GM19239 (cell line): ENCODE measurements around the gene ZNF213.

Experiments used
- DNase-seq: peaks from one replicate; pipeline ENCODE4 v3.0.0; 2011; ENCODE audit warnings: low spot score; ENCODE audit not compliant: insufficient read length
- FAIRE-seq: peaks from 2 replicates; lab custom pipeline; 2011; peaks lifted over from hg19 to GRCh38; lab: Jason Lieb, UNC

ZNF213 gene

DNA sequence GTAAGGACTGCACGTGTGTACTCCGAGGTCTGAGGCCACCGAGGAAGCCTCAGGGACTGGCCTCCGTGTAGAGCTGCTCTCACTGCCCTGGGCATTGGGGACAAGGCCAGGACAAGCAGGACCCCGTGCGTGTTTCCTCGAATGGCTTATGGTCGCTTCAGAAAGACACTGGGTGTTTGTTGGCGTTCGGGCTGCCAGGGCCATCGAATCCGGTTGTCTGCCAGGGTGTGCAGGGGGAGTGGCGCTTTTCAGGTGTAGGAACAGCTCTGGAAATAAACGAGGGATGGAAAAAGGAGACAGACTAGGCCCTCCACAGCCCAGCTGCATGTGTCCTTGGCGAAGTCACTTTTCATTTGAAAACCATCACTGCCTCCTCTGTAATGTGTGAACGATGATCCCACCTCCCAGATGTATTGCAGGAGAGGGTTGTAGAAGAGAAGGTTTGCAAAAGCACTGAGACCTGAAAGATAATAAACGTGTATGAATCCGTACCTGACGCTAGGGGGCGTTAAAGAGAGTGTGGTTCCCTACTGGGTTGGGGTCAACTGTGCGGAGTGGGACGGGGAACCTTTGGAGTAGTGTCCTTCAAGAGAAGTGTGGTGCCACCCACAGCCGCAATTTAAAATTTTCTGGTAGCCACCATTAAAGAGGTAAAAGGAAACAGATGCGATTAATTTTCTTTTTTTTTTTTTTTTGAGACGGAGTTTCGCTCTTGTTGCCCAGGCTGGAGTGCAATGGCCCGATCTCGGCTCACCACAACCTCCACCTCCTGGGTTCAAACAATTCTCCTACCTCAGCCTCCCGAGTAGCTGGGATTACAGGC lies 33.6 kb upstream of the ZNF213 start:
- FAIRE-seq (peak; percentile 59), DNase-seq (no peak)

DNA sequence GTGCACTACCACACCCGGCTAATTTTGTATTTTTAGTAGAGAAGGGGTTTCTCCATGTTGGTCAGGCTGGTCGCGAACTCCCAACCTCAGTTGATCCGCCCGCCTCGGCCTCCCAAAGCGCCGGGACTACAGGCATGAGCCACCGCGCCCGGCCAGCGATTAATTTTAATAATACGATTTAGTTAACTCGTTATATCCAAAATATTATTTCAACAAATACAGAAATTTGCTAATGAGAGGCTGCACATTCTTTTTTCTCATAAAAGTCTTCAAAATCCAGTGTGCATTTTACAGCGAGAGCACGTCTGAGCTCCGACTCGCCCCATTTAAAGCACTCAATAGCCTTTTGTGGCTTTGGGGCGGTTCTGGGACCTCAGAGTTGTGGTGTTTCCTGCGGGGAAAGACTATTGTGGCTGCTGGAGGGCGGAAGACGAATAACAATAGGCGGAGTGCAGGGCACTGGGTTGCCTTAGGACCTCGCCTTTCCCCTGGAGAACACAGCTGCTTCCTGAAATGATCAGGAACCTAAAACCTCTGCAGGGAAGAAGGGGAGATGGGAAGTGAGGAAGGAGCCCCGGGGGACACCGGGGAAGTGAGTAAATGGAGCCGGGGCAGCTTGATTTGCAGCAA lies 32.9 kb upstream of the ZNF213 start:
- DNase-seq (no peak), FAIRE-seq (peak; percentile 80)

DNA sequence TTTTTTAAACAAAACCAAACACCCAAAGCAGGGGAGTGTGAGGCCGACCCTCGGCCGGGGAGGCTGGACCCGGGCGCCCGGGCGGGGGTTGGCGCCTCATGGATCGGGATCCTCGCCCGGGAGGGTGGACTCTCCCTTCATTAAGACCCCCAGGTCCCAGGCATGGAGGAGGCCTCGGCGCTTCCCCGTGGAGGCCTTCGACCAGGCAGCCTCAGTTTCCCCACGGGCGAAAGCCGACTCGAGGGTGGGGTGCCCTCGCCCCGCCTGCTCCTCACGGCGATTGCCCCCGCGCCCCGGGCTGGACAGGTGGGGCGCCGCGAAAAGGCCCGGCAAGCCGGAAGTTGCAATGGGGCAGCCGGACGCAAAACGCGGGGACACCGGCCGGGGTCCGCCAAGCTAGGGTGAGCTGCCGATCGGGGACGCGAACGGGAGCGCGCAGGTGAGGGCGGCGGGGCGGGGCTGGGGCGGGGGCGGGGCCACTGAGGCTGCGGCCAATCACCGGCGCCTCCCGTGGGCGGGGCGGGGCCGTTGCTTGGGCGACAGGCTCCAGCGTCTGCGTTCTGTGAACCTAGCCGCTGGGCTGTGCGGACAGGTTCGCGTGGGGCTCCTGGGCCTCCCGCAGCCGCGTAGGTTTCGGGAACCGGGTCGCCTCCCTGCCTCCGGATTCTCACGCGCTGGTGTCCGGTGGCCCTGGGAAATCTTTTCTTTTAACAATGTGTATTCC lies 28.5 kb upstream of the ZNF213 start:
- FAIRE-seq (peak; percentile 4), DNase-seq (peak; percentile 97)

DNA sequence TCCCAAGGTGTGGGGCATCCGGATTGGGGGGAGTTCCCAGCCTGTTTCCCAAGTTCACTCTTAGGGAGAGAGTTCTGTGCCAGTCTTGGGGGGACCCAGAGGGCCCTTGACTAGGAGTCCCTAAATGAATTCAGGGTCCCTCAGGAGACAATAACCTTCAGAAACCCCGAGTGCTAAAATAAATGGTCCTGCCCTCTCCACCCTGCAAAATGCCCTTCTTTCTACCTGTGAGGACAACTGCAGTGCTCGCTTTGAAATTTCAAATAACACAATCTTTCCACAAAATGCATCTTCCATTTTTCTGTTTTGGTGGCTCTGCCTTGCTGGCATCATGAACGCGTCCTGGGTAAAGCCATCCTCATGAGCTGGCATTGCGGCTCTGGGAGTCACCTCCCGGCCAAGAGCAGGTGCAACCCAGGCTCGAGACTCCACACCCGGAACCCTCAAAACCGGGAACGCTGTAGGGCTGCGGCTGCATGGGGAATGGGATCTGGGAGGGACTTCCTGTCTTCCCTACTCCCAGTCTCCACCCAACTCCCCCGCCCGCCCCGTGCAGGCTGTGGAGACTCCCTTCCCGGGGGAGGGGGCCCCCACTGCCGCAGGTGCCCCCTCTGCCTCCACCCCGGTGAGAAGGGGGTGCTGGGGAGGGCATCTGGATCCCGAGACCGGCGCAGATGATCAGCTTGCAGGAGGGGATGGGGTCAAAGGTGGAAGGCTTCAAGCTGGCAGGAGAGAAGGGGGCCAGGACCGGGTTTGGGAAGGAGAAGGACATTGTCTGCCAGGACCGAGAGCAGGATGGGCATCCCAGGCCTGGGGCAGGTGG lies 22.6 kb upstream of the ZNF213 start, which contains the start of gene ZNF205:
ZNF205 (plus strand) TSS at position 529 of the 823 bp plus-strand sequence. CDS start 845 bp downstream, outside the sequence.
- no peak for DNase-seq
- FAIRE-seq = no peak

DNA sequence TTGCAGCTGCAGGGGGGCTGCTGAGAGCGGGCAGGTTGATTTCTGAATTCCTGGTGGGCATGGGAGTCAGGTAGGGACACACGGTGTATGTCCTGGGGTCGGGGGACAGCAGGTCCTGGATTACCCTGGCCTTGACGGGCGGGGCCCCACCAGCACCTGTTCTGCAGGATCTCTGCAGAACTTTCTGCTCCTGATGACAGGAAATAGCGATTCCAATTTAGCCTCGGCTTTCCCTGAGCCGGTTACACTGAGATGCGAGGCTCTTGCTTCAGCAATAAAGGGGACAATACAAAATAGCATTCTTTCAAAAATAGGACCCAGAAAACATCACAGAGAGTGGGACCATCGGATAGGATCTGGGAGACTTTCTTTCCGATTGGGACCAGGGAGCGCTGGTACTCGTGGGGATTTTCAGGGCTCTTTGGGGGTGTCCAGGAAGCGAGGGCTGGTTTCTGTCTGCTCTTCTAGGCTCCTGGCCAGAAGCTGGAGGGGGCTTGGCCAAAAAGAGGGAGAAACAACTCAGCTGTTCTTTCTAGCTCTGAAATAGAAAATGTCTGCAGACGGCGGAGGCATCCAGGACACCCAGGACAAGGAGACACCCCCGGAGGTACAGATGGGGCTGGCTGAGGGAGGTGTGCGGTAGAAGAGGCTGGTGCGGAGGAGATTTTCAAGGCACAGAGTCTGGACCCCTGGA lies 21.8 kb upstream of the ZNF213 start:
- FAIRE-seq (no peak), DNase-seq (no peak)

DNA sequence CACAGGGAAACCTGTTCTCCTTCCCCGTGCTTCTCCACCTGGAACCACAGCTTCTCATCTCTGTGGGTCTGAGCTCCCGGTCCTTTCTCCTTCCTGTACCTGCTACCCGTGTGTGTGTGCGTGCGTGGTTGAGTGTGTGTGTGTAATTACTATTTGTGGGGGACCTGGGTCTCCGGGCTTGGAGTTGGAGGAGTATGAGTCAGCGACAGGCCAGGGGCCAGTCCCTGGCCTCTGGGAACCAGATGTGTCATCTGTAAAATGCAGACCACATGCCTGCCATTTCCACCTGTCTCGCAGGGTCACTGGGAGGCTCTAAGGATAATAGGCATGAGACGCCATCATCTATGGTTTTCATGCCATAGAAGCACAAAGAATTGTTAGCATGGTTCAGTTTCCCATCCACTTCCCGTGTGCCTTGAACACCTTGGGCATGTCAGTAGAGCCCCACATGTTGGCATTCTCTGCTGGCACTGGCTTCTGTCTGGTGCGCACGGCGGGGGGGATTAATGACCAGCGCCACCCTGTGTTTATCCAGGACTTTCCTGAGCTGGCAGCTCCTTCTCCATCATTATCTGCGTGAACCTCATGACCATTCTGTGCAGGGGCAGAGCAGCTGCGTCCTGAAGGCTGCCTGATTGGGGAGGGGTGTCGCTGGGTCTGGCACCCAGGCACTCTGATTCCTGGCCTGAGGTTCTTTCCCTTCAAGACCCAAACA lies 20.9 kb upstream of the ZNF213 start:
- DNase-seq = no peak
- FAIRE-seq = no peak

DNA sequence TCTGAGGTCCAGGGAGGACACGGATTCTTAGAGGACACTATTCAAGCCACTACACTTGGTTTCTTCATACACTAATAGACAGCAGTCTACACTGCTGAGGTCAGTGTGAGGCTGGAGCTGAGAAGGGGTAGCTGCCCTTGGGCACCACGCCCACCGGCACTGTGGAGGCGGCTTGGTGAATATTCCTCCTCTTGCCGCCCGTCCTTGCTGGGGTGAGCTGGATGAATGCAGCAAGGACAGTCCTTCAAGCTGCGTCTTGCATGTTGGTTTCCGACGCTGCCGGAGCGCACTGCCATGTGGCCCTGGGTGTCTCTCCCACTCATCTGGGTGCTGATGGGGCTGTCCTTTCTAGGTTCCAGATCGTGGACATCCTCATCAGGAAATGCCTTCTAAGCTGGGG lies 19.8 kb upstream of the ZNF213 start:
- FAIRE-seq (no peak), DNase-seq (no peak)

DNA sequence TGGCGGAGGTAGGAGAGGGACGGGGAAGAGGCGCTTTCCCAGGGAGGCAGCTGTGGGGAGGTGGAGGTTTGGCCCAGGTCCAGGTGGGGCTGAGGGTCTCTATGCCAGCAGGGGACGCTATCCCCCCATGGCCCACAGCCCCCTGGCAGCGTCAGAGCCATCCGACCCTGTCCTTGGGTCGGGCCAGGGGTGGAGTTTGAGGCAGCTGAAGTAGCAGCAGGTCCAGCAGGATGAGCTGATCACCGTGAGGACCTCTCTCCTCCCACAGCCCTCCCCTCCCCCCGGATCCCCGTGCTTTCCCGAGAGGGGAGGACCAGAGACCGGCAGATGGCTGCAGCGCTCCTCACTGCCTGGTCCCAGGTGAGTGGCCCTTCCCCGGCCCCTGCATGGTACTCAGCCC lies 19.3 kb upstream of the ZNF213 start:
- DNase-seq = no peak
- no peak for FAIRE-seq

DNA sequence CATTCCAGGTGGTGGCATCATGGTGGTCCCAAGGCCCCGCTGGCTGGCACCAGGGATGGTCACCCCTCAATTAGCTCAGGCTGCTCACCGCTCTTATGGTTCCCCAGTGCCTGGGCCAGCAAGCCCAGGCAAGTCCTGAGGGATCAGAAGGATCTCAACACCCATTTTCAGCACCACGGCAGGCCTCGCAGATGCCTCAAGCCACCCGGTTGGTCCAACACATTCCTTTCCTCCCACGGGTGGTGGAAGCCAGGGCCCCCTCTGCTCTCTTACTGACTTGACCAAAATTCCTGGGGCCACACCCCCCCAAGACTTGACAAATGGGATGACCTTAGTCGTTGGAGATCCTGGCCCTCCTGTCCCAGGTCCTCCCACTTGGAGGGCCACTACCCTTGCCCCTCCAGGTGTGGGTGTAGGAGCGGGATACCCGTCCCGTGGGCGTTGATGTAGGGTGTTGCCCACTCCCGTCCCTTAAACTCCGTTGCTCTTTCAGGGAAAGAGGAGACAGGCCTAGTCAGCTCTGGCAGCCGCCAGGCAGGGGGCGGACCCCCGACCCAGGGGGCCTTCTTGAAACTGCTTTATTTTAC lies 16.5 kb upstream of the ZNF213 start:
- DNase-seq = no peak
- FAIRE-seq = no peak

DNA sequence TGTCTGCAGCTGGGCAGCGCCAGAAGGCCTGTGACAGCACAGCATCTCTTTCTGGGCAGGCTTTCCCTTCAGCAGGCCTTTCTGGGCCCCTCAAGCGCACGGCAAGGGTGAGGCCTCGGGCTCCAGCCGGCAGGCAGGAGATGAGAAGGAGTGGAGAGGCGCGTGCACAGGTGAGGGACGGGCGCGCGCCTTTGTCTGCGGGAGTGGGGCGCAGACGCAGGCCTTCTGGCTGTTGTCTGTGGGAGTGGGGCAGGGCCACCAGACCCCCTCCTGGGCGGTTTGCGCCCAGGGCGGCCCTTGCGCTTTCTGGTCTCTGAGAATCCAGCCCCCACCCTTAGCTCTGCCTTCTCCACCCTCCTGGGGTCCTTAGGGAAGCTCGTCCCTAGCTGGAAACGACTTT lies 16.0 kb upstream of the ZNF213 start:
- FAIRE-seq = no peak
- no peak for DNase-seq

DNA sequence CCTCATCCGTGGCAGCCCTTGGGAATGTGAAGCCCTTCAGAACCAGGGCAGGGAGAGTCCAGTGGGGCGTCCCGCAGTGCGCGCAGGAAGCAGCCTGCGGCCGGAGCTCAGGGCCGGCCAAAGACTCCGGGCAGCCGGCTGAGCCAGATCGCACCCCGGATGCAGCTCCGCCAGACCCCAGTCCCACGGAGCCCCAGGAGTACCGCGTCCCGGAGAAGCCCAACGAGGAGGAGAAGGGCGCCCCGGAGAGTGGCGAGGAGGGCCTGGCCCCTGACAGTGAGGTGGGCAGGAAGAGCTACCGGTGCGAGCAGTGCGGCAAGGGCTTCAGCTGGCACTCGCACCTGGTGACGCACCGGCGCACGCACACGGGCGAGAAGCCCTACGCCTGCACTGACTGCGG lies 15.5 kb upstream of the ZNF213 start:
- FAIRE-seq (no peak), DNase-seq (no peak)

DNA sequence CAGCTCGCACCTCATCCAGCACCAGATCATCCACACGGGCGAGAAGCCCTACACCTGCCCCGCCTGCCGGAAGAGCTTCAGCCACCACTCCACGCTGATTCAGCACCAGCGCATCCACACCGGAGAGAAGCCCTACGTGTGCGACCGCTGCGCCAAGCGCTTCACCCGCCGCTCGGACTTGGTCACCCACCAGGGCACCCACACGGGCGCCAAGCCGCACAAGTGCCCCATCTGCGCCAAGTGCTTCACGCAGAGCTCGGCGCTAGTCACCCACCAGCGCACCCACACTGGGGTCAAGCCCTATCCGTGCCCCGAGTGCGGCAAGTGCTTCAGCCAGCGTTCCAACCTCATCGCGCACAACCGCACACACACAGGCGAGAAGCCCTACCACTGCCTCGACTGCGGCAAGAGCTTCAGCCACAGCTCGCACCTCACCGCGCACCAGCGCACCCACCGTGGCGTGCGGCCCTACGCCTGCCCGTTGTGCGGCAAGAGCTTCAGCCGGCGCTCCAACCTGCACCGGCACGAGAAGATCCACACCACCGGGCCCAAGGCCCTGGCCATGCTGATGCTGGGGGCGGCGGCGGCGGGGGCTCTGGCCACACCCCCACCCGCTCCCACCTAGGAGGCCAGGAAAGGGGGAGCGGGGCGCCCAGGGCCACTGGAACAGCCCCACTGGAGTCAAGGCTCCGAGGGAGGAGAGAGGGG lies 15.0 kb upstream of the ZNF213 start:
- DNase-seq = no peak
- no peak for FAIRE-seq

DNA sequence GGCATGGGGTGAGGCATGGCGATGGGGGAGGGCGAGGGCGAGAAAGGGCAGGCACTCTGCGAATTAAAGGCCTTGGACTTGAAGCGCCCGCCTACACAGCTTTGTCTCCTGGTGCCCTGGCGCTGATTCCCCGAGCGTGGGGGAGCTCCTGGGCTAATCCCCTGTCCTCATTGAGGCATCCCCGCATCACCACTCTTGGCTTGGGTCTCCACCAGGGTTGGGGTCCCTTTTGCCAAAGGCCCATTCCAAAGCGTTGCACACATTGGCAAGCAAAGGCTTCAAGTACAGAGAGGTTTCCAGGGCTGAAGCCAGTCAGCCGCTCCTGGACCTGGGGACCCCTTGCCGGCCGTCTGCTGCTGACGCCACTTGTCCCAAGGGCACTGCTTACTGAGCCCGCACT lies 14.4 kb upstream of the ZNF213 start:
- FAIRE-seq = no peak
- no peak for DNase-seq

DNA sequence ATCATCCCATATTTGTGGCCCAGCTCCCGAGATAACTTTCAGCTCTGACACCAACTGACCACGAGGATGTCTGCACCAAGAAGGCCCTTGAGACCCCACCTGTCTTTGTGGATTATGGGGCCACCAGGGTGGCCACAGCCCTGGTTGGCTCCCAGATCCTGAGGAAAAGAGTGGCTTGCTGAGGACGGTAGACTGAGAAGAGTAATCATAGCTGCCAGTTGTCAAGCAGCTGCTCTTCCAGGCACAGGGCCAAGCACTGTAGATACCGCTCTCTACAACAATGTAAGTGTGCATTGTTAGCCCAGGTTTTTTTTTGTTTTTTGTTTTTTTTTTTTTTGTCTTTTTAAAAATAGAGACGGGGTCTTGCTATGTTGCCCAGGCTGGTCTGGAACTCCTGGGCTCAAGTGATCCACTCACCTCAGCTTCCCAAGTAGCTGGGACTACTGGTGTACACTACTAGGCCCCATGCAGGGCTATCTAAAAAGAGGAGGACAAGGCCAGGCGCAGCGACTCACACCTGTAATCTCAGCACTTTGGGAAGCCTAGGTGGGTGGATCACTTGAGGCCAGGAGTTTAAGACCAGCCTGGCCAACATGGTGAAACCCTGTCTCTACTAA lies 12.9 kb upstream of the ZNF213 start:
- FAIRE-seq = no peak
- DNase-seq = no peak

DNA sequence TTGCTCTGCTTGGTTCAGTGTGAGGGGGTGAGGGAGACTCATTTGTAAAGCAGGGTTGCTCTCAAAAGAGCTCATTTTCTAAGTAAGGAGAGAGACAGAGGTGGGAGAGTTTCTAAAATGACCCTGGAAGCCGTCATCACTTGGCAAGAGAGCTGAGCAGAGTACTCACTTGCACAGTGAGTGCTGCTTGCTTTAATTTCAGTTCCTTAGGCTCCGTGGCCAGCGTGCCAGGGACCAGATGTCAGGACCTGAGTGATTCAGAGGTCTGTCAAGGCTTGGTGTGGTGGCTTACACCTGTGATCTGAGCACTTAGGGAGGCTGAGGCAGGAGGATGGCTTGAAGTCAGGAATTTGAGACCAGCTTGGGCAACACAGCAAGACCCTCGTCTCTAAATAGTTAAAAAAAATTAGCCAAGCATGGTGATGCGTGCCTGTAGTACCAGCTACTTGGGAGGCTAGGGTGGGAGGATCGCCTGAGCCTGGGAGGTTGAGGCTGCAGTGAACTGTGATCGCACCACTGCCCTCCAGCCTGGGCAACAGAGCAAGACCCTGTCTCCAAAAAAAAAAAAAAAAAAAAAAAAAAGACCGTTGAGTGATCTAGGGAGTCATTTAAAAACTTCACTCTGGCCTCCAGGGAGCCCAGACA lies 11.8 kb upstream of the ZNF213 start:
- no peak for DNase-seq
- FAIRE-seq = no peak

DNA sequence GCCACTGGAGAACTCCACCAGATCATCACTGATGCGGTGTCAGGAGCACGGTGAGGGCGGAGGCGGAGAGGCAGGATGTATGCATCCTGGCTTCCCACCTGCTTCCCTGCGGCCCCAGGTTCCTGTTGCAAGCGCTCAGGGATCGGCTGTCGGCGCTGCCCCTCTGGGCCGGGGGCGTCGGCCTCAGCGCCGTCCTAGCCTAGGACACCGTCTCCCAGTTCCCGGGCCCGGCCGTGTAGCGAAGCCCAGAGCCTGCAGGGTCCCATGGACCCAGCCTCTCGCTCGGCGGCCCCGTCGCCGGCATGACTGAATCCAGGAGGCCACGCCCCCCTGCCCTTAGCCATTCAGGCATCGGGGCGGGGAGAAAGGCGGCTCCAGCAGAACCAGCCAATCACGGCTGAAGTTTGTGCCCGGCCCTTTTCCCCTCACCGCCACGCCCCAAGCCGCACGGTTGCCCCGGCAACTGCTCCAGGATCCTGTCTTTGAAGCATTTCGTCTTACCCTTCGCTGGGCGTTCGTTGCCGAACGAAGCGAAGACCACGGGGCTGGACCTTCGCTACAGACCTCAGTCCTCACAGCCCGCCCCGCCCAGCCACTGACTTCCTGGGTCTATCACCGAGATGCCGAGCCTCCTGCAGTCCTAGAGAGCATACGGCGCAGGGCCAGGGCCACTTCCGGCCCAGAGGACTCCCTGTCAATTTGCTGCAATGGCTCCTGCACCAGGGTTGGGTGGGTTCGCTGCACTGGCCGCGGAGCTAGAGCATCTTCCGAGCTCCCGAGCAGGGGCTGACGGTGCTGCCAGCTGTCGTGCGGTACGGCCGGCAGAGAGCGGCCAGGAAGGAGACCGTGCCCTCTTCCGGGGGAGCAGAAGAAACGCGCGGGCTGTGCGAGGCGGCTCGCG lies 10.6 kb upstream of the ZNF213 start:
- DNase-seq (peak; percentile 95), FAIRE-seq (peak; percentile 94)
